Mesenteric fat pad (tissue), 1 donor: ENCODE data around the gene CRTC1. TPM values are rescaled to one million over a fixed set of nuclear protein-coding genes. Genes with fewer than 3 reads are reported as not detected.

Experiments
- DNase-seq: peaks from one replicate; pipeline ENCODE4 v3.0.0-alpha.2; 2020; ENCODE audit warnings: low spot score
- total RNA-seq: library from RNA; stranded (reverse); fragmentation: NEBNext Ultra II Directional; extraction: Animal tissue kit (Norgen Biotek cat#: 25700); gene quantifications from one replicate; pipeline ENCODE4 v1.2.1, GENCODE V29; 2021
- donor health status: DM: yes; HTN: yes; CAD: no.

The CRTC1 gene
- total RNA-seq, 1 donor from 2014 or later = 13.9 TPM

- DNase-seq = no peak
Observed at GRCh38 chr19:18780631-18781030, 97.2 kb downstream of the CRTC1 start.

GRCh38 chr19:18781047-18781600 lies 97.6 kb downstream of the CRTC1 start:
- DNase-seq = no peak

DNA sequence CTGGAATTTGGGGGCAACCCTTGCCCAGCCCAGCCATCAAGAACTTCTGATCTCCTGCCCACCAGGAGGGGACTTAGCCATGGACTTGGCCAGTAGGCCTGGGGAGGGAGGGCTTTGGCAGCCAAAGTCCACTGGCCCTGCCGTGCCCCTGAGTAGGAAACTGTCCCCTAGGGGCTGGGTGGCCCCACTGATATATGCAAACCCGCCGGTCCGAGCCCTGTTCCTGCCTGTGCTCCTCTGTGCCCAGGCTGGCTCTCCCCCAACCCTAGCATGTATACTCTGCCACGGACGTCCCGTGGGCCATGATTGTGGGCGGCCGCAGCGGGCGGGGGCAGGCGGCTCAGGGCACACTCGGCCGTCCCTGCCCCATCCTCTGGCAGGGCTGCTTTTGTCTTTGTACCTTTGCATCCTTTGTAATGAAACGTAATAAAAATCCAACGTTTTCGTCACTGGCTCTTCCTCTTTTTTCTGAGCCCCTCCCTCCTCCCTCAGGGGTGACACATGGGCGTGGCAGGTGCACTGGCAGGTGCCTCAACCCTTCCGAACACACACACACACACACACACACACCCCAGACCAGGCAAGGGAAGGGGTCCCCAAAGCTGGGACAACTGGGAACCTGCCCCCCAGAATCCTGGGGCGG lies 98.5 kb downstream of the CRTC1 start:
- DNase-seq = no peak

DNA sequence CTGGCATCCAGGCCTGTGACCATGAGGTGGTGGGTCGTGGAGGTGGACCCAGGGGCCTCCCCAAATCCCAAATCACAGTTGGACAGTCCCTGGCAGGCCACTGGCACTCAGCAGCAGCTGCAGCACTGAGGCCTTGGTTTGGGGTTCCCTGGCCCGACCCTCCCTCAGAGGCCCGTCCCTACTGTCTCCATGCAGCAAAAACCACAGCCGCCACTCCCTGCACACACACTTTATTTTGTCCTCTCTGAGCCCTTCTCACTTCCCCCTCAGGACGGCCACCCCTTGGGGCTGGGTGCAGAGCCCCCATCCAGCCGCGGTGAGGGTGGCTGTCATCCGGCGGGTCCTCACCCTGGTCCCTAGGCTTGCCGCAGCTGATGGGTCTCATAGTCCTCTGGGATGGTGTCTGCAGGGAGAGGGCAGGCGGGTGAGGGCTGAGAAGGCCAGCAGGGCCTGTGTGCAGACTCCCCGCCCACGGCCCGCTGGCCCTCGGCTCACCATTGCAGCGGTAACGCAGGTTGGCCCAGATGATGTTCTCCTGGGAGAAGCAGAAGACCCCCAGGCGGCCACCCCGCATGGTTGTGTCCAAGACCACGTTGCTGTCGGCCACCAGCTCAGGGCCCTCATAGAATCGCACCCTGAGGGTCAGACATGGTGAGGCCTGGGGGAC lies 99.2 kb downstream of the CRTC1 start:
- DNase-seq = no peak

DNA sequence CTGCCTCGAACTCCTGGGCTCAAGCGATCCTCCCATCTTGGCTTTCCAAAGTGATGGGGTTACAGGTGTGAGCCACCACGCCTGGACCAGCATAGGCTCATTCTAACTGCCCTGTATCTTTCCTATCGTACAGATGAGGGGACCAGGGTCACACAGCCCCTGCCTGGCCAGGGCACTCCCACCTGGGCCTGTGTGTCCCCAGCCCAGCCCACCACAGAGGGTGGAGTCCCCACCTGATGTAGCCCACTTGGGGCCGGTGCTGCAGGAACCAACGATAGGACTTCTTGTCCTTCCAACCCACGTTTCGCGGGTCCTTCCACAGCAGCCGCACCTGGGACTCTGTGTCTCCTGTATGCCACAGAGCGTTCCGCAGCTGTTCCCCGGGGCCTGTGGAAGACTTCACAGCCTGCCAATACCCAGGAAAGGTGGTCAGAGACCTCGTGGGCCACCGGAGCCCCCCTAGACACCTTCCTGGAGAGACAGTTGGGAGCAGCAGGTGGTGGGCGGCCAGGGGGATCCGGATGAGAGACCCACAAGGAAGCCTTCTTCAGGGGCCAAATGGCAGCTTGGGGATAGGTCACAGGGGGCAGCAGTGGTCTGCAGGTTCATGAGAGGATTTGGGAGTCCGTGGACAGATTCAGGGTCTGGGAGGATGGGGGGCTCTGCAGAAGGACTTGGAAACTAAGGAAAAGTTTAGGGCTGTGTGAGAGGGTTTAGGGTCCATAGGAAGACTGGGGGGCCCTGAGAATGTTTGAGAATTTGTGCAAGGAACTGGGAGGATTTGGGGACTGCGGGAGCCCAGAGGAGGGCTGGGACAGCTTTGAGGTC lies 100.7 kb downstream of the CRTC1 start:
- no peak for DNase-seq

GRCh38 chr19:18784786-18785120 lies 101.3 kb downstream of the CRTC1 start:
- DNase-seq = no peak

DNA sequence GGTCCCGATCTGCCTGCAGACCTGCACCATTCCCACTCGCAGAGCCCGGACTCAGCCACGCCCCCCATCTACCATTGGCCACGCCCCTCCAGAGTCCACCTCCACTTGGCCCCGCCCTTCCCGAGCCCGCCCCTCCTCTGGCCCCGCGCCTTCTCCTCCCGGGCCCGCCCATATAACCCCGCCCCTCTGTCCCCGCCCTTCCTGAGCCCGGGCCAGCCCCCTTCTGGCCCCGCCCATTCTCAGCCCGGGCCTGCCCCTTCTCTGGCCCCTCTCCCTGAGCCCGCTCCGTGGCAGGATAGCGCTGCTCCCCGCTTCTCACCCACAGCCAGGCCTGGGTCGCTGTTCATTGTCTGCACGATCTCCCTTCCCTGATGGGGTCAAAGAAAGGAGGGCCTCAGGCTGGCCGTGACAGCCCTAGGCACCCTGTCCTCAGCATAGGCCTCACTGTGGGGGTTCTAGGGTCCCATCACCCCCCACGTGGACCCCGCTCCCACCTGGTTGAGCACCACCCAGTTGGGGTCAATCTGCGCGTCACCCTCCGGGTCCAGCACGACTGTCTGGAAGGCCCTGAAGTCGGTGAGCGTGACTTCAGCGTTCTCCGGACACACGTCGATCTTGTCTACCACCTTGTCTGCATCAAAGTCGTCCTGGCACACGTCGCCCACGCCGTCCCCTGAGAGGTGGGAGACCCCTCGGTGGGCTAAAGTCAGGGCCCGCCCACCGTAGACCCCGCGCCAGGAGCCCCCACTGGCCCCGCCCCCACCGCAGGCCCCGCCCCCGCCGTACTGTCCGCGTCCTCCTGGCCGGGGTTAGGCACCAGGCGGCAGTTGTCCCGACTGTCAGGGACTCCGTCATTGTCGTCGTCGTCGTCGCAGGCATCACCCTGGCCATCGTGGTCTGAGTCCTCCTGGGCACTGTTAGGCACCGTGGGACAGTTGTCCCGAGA lies 102.0 kb downstream of the CRTC1 start:
- no peak for DNase-seq

GRCh38 chr19:18788529-18789421 lies 105.3 kb downstream of the CRTC1 start:
- DNase-seq = no peak

- no peak for DNase-seq
Observed at GRCh38 chr19:18789422-18789869, 106.0 kb downstream of the CRTC1 start.

- DNase-seq = no peak
Observed at GRCh38 chr19:18789883-18790565, 106.5 kb downstream of the CRTC1 start.

DNA sequence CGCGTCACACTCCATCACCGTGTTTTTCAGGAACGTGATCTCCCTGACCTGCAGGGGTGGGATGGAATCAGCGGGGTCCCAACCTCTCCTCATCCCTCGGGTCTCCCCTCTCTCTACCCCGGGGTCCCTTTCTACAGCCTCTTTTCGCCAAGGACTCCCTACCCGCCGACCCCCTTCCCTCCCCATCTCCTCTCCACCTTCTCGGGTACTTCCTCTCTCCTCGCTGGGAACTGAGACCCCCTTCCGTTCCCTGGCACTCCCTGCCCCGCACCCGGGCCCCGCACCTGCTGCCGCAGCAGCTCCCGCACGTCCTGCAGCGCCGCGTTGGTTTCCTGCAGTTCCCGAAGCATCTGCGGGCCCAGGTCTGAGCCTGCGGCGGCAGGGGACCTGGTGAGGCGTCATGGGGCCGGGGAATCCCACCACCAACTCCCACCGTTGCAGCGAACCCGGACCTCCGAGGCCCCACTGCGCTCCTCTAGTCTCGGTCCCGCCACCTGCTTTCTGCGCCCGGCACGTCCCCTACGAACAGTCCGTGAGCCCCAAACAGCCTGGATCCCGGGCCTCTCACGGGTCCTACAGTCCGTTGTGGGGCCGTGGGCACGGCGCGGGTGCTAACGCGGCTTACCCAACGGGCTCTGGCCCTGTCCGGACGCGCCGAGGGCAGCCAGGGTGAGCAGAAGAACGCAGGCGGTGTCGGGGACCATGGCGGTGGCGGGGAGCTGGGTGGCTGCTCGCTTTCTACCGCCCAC lies 107.3 kb downstream of the CRTC1 start, which contains the start of gene COMP:
COMP (minus strand) TSS at position 740 of the 749 bp plus-strand sequence; CDS start at position 704, 36 bp downstream.
- no peak for DNase-seq

DNA sequence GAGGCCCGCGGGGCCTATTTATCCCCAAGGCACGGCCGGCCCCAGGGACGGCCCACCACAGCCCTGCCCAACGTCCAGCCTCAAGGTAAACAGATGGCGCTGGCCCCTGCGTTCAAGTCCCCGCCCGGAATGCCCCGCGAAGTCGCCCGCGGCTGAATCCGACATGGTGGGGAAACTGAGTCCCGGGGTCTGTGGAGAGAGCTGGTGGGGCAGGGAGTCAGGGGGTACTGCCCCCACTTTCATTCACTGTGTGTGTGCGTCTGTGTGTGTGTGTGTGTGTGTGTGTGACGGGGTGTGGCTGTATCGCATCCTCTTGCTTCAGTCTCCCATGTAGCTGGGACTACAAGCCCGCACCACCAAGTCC lies 107.8 kb downstream of the CRTC1 start:
- DNase-seq = no peak

DNA sequence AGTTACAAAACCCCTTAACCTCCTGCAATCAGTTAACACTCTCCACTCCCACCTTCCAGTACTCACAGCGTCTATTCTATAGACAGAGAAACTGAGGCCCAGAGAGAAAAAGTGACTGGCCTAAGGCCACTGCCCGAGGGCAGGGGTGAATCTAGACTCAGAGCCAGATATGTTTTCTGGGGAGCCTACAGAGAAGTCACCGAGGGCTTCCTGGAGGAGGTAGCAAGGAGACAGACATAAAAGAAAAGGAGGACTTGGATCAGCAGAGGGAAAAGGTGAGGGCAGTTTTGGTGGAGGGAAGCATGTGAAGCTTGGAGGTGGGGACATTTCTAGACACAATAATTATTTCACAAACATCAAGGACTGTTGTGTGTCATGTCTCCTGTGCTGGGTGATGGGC lies 109.2 kb downstream of the CRTC1 start:
- DNase-seq = no peak

DNA sequence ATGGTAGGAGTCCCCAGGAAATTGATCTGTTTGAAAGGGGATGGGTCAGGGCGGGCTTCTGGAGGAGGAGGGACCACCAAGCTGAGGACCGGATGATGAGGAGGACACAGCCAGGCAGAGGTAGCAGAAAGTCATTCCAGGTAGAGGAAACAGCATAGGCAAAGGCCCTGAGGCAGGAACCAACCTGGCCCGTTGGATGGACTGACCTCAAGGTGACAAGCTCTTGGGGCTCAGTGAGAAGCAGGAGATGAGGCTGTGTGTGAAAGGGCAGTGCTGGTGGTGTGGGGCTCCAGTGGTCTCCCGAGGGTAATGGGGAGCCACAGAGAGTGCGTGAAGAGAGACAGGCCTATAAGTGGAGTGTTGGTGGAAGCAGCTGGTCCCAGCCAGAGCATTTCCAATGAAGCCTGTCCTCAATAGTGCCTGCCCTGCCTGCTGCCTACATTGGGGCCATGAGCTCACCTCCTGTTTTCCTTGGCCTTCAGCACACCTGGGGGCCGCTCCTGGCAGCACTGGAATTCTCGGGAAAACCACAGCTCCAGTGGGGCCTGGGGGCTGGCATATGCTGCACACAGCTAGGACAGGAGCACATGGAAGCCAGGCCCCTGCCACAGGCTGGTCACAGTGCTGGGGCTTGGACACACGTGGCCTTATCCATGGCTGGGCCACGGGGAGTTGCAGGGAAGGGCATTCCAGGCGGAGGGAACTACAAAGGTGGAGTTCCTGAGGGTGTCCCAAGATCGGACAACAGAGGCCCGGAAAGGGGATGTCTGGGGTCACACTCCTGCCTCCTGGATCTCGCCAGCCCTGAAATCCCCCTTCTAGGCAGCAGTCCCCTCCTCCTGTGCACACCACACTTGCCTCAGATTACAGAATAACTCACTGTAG lies 109.9 kb downstream of the CRTC1 start:
- DNase-seq = no peak

DNA sequence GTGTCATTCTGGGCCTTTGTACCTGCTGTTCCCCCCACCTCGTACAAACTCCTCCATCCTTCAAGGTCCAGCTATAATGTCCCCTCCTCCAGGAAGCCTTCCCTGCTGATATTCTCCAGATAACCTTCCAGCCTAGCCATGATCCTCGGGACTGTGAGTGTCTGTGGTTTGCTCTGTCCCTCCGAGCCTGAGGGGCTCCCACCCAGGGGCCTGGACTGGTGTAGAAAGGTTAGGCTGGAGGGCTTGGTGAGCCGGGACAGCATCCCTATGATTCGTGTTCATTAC lies 110.5 kb downstream of the CRTC1 start:
- DNase-seq = no peak

DNA sequence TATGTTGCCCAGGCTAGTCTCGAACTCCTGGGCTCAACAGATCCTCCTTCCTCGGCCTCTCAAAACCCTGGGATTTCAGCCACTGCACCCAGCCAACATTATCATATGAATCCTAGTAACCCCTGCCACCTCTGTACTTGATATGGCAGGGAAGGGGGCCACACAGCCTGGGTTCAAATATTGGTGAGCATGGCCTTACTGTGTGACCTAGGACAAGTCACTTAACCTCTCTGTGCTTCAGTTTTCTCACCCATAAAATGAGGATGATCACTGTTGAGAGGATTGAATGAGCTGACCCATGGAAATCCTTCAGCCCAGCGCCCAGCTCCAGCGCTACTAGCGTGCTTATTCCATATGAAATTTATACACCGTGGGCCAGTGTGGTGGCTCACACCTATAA lies 111.2 kb downstream of the CRTC1 start:
- no peak for DNase-seq

DNA sequence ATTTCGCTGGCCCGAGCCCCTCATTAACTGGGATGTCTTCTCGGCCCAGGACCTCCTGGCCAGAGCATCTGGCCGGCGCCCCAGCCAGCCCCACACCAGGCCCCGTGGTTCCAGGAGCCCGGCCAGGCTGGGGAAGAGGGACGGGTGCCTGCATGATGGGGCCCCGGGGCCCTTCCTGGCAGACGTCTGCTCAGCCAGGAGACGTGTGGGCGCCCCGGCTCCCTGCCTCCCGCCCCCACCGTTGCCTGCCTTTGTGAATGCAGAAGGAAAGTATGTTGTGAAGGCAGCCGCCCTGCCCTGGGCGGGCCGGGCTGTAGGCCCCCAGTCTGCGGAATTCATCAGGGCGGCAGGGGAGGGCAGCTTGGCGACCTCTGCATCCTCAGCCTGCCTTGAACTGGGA lies 112.1 kb downstream of the CRTC1 start:
- no peak for DNase-seq

GRCh38 chr19:18796239-18796638 lies 112.8 kb downstream of the CRTC1 start:
- DNase-seq = no peak
